Neutrophil (primary cell): ENCODE results near the gene WBP11.
"Not testable (repeated sequence)": the region's sequence is repeated elsewhere in the genome, so short reads cannot be mapped to it uniquely, and the experiment has no call there.

ENCODE experiments used
- H3K27ac ChIP-seq: fragments of 200-600 bp; sonication (generic); 2 replicates; pipeline ENCODE4 v1.5.1; 2016; ENCODE audit warnings: mild to moderate bottlenecking, moderate library complexity
- H3K27me3 ChIP-seq: fragments of 200-600 bp; sonication (generic); 2 replicates; pipeline ENCODE4 v1.6.0; 2016; ENCODE audit warnings: mild to moderate bottlenecking
- H3K36me3 ChIP-seq: fragments of 200-600 bp; sonication (generic); 2 replicates; pipeline ENCODE4 v1.5.1; 2017
- H3K4me1 ChIP-seq, 2 experiments: fragments of 200-600 bp in 1 of 2; sonication (generic) in 1 of 2; 1 replicate in 1 of 2; 2 replicates in 1 of 2; pipeline versions ENCODE4 v1.5.1 to v1.6.1; 2013 to 2016; ENCODE audit warnings: low read depth in 1 of 2, low read length in 1 of 2, mild to moderate bottlenecking in 1 of 2, moderate library complexity in 1 of 2; ENCODE audit not compliant: control insufficient read depth in 1 of 2, insufficient read depth in 1 of 2
- H3K4me3 ChIP-seq, 2 experiments: fragments of 200-600 bp in 1 of 2; sonication (generic) in 1 of 2; 1 replicate in 1 of 2; 2 replicates in 1 of 2; pipeline ENCODE4 v1.5.1; 2013 to 2016; ENCODE audit warnings: low read depth in 1 of 2, low read length in 1 of 2, mild to moderate bottlenecking in 1 of 2, moderate library complexity in 1 of 2
- H3K9me3 ChIP-seq: fragments of 200-600 bp; sonication (generic); 2 replicates; pipeline ENCODE4 v1.5.1; 2016
- CTCF ChIP-seq: fragments of 200-600 bp; sonication (generic); IDR thresholded peaks from 2 replicates; pipeline ENCODE4 v1.5.1; 2016; ENCODE audit warnings: antibody characterized with exemption

WBP11 gene

GRCh38 chr12:14768823-14769405 lies 34.4 kb downstream of the WBP11 start:
- peaks cover 70 to 75% of the 10 kb centered on the region in 2 experiments for H3K4me1 ChIP-seq
- H3K9me3 ChIP-seq: no peaks in the 10 kb centered on the region
- TF ChIP-seq CTCF: no peak
- H3K27ac ChIP-seq: peak overlapping the region; percentile 96
- peaks cover 17% of the 10 kb centered on the region for H3K27me3 ChIP-seq
- H3K36me3 ChIP-seq: no peaks in the 10 kb centered on the region
- peak overlapping the region; percentile 89 to 98 for H3K4me3 ChIP-seq

- peaks cover 61 to 63% of the 10 kb centered on the region in 2 experiments for H3K4me1 ChIP-seq
- H3K27me3 ChIP-seq: peaks cover 17% of the 10 kb centered on the region
- H3K9me3 ChIP-seq: no peaks in the 10 kb centered on the region
- H3K4me3 ChIP-seq: no peak overlapping the region
- peaks cover 1% of the 10 kb centered on the region for H3K36me3 ChIP-seq
- TF ChIP-seq CTCF: no peak
- no peak overlapping the region for H3K27ac ChIP-seq
Measured at GRCh38 chr12:14767617-14768016, 35.7 kb downstream of the WBP11 start.

GRCh38 chr12:14766649-14767215 lies 36.5 kb downstream of the WBP11 start:
- Histone ChIP-seq H3K4me3 (no peak overlapping the region), H3K4me1 (peaks cover 56 to 57% of the 10 kb centered on the region in 2 experiments), H3K9me3 (no peaks in the 10 kb centered on the region), H3K36me3 (peaks cover 10% of the 10 kb centered on the region), H3K27ac (no peak overlapping the region), H3K27me3 (peaks cover 17% of the 10 kb centered on the region)
- no peak for TF ChIP-seq CTCF

- H3K4me3 ChIP-seq, H3K9me3 ChIP-seq: not testable (repeated sequence)
- Histone ChIP-seq H3K4me1 (peaks cover 49 to 50% of the 10 kb centered on the region in 2 experiments), H3K27me3 (peaks cover 17% of the 10 kb centered on the region), H3K27ac (peak overlapping the region; percentile 54), H3K36me3 (peaks cover 13% of the 10 kb centered on the region)
Measured at GRCh38 chr12:14766020-14766419, 37.3 kb downstream of the WBP11 start.

GRCh38 chr12:14765398-14765797 lies 37.9 kb downstream of the WBP11 start:
- Histone ChIP-seq H3K9me3 (no peaks in the 10 kb centered on the region), H3K4me3 (no peak overlapping the region), H3K4me1 (peaks cover 46 to 50% of the 10 kb centered on the region in 2 experiments)

GRCh38 chr12:14759711-14760280 lies 43.5 kb downstream of the WBP11 start:
- not testable (repeated sequence) for H3K27ac ChIP-seq, H3K4me1 ChIP-seq, H3K9me3 ChIP-seq, H3K27me3 ChIP-seq, H3K4me3 ChIP-seq
- H3K36me3 ChIP-seq: peaks cover 13% of the 10 kb centered on the region

More at GRCh38 chr12:14765398-14765797, 37.9 kb downstream of the WBP11 start:
- H3K27me3 ChIP-seq: peaks cover 17% of the 10 kb centered on the region
- no peak for TF ChIP-seq CTCF
- peaks cover 13% of the 10 kb centered on the region for H3K36me3 ChIP-seq
- H3K27ac ChIP-seq: peak overlapping the region; percentile 54
